ENCODE results near the gene GALNT15.

The GALNT15 gene

DNA sequence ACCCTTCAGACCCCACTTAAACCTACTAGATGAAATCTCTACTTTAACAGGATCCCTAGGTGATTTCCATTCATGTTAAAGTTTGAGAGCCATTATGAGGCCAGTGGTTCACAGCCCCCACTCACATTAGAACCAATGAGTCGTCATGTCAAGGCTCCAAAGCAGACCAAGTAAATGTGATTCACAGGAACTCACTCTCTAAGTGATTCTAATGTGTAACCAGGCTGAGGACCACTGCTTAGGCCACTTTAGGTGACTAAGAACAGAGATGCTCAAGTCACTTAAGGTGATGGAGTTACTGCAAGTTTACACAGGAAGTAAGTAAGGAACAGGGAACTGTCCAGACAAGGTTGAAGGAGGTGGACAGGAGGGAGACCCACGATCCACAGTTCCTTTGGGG lies 7.7 kb downstream of the GALNT15 start:
- H3K27ac ChIP-seq, result peak overlapping the region in 1 of 21 experiments; percentile 39
- H3K4me3 ChIP-seq, result no peak overlapping the region

DNA sequence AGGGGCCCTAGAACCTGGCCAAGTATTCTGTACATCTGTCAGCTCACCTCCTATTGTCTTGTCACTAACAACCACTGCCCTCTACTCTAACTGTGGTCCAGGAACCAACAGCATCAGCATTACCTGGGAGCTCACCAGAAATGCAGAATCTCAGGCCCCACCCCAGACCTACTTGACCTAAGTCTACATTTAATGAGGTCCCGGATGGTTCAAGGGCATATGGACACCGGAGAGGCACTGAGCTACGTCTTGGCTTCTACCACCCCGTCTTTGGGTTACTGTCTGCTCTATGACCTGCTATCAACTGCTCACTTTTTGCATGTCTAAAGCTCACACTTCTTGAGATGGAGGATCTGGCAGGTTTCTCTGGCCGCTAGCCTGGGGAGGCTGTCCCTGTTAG lies 8.1 kb downstream of the GALNT15 start:
- no peak overlapping the region for H3K4me3 ChIP-seq
- H3K27ac ChIP-seq, result no peak overlapping the region

DNA sequence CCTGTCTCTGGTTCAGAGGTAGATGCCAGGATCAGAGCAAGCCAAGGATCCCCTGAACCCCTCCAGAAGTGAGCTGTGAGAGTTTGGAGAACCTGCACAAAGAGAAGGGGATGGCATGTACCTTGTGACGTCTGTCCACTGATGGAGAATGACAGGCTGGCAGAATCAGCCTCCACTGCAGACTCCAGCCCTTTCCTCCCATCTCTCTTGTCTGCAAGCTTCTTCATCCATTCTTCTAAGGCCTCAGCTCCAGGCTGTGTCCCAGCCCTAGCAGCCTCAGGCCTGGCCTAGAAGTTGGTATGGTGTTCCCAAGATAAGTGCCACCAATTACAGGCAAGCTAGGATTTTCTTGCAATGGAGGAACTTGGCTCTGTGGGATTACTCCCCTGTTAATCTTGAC lies 8.6 kb downstream of the GALNT15 start:
- H3K27ac ChIP-seq, result peak overlapping the region in 1 of 21 experiments; percentile 7
- no peak overlapping the region for H3K4me3 ChIP-seq

DNA sequence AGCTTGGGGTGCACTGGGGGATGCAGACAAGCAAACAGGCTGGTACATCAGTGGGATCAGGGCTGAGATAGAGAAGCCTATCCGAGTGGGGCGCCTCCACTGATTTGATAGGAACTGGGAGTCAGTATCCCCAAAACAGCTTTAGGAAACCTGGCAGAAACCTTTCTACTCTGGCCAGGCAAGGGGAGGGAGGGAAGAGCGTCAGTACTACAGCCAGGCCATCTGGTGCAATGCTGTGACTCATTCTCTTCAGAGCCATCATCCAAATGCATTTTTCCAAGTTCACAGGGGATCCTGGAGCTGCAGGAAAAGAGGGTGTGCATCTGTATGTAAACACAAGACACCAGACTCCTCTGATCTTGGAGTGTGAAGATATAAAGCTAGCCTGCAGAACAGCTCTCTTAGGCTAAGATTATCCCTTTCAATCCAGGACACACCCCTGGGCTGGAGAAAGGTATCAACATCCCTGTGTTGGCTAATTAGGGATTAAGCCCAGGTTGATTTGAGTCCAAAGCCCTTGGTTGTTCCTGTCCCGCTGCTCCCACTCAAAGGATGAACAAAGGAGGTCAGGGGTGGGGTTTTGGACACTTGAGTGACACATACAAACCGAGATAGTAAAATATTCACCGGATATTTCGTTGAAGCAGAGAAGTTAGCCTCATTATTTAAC lies 9.3 kb downstream of the GALNT15 start:
- H3K27ac ChIP-seq, result peak overlapping the region in 1 of 21 experiments; percentile 7
- no peak overlapping the region for H3K4me3 ChIP-seq

DNA sequence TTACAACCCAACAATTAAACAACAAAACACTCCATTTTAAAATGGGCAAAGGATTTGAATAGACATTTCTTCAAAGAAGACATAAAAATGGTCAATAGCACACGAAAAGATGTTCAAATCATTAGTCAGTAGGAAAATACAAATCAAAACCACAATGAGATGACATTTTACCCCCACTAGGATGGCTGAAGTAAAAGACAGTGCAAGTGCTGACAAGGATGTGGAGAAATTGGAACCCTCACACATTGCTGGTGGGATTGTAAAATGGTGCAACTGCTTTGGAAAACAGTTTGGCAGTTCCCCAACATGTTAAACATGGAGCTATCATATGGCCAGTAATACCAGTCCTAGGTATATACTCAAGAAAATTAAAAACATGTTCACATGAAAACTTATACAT lies 11.6 kb downstream of the GALNT15 start:
- Histone ChIP-seq H3K4me3 (no peak overlapping the region), H3K27ac (no peak overlapping the region)

DNA sequence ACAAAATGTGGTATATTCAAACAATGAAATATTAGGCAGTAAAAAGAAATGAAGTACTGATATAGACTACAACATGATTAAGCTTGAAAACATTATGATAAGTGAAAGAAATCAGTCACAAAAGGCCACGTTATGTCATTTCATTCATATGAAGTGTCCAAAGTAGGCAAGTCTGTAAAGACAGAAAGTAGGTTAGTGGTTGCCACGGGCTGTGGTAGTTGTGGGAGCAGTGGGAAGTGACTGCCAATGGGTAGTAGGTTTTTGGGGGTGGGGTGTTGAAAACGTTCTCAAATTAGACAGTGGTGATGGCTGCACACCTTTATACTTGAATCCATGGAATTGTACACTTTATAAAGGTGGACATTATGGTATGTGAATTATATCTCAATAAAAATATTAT lies 12.1 kb downstream of the GALNT15 start:
- Histone ChIP-seq H3K4me3 (no peak overlapping the region), H3K27ac (no peak overlapping the region)

DNA sequence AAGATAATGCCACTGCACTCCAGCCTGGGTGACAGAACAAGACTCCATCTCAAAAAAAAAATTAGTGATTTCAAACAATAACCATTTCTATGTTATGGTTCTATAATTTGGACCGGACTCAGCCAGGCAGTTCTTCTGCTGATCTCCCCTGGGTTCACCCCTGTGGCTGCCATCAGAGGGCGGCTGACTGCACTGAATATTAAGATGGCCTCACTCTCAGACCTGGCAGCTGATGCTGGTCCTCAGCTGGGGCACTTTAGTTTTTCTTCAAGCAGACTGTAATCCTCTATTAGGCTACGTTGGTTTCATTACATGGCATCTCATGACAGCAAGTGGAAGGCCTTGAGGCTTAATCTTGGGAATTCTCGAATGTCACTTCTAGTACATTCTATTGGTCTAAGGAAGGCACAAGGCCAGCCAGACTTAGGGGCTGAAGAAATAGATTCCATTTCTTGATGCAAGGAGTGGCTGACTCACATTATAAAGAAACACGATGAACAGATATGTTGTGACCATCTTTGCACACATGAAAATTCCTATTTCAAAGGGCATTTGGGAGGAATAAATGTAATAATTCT lies 12.8 kb downstream of the GALNT15 start:
- no peak overlapping the region for H3K27ac ChIP-seq
- no peak overlapping the region for H3K4me3 ChIP-seq

DNA sequence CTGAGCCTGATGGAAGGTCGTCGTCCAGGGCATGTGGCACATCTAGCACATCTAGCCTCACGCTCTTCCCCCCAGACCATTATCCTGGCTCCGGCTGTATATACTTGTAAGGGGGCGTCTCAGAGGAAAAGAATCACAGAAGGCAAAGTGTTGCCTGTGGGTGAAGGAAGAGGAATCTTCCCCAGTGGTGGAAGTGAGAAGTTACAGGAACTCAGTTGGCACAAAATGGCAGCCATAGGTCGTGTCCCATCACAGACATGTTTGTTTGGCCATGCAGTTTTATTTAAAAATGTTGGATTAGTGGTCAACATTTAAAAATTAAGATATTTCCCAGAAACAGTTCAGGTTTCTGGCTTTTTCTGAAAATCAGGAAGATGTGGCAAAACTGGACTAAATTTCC lies 13.6 kb downstream of the GALNT15 start:
- Histone ChIP-seq H3K4me3 (no peak overlapping the region), H3K27ac (no peak overlapping the region)

DNA sequence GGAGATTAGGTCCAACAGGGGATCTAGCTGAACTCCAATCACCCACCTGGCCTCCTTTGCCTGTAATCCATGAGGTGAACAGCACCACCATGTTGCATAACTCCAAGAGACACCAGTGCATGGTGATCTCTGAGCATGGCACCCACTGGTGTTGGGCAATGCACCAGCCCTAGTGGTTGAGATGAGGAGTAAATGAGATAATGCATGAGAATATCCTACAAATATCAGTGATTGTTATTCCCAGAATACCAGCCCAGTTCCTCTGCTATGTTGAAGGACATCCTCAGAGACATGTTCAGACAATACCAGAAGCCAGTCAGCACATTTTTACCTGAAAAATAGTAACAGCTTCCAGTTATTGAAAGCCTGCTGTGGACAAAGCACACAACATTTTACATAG lies 14.7 kb downstream of the GALNT15 start:
- H3K4me3 ChIP-seq, result no peak overlapping the region
- no peak overlapping the region for H3K27ac ChIP-seq

DNA sequence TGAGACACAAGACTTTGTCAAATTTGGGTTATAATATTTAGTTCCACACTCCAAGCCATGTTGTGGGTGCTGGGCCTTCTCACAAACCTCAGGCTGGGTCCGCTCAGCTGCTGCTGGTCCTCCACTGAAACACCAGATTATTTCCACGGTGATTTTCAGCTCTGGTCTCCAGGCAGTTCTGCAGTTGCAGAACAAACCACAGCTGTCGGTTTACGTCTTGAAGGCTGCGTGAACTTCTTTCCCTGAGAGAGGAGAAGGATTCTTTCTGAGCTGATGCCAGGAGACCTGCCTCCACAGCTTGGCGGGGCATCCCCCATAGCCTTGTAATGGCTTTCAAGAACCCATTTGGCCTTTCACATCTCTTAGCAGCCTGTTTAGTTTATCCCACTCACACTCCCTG lies 16.2 kb downstream of the GALNT15 start:
- H3K4me3 ChIP-seq, result no peak overlapping the region

DNA sequence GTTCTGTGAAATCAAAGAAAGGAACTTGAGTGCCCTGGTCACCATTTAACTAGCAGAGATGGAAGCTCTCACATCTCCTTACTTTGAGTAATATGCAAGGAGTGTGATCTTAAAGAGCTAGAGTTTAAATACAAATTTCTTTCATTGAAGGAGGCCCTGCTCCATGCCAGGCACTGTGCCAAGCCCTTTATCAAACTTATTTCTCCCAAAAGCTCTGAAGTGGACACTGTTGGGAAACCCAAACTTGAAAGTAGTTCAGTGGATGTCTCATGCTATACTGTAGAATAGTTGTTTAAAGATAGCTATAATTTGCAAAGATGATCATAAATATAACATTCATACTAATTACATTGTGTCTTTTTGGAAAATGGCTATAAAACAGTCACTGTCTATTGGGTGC lies 17.1 kb downstream of the GALNT15 start:
- H3K4me3 ChIP-seq, result no peak overlapping the region
- no peak overlapping the region for H3K27ac ChIP-seq

More for the DNA sequence above, 16.2 kb downstream of the GALNT15 start:
- no peak overlapping the region for H3K27ac ChIP-seq

DNA sequence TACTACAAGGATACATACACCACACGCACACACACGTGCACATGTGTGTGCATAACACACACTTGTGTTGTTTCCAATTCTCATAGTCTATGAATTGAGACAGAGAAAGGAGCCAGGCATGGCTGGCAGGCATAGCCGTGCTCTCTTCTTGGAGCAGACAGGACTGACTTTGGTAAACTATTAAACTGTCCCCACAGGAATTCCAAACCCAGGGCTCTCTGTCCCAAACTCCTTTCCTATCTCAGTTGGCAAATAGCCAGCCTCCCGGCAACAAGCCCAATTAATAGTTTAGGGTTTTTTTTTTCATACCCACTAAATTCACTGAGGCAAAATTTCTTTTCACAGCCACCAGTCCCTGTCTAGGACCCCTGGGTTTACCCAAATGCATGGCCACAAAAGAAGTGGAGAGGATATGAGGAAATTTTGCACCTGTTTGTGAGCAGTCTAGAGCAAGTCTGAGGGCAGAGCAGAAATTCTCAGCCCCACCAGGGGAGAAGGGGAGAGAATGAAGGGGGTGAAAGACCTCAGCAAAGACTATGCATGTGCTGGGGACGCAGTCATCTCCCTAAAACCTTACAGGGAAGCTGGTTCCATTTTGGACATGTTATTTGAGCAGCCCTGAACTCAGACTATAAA lies 17.8 kb downstream of the GALNT15 start:
- Histone ChIP-seq H3K27ac (no peak overlapping the region), H3K4me3 (no peak overlapping the region)

DNA sequence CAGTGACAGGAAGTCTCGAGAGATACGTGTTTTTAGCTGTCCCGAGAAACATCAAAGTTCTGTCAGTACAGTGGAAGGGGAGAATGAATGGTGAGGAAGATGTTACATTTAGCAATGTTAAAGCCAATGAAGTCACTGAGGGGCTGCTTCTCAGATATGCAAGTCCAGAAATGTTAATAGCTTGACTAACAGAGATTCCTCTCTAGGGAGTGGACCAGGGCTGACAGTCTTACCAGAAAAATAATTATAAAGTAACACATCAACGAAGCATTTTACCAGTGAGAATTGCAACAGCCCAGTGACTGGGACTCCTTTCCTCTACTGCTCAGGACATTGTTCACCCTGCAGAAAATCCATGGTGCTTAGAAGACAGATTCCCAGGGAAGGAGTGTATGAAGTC lies 23.9 kb downstream of the GALNT15 start:
- no peak overlapping the region for H3K27ac ChIP-seq
- no peak overlapping the region for H3K4me3 ChIP-seq

DNA sequence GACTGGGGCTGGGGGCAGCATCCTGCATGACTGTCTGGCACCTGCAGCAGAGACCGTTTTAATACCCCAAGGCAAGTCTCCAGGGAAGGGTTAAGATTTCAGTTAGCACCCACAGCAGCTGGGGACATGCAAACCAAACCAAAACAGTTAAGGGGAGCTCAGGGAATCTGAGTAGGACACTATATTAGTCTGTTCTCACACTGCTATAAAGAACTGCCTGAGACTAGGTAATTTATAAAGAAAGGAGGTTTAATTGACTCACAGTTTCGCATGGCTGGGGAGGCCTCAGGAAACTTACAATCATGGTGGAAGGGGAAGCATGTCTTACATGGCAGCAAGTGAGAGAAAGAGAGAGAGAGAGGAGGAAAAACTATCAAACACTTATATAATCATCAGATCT lies 25.3 kb downstream of the GALNT15 start:
- Histone ChIP-seq H3K4me3 (no peak overlapping the region), H3K27ac (no peak overlapping the region)

DNA sequence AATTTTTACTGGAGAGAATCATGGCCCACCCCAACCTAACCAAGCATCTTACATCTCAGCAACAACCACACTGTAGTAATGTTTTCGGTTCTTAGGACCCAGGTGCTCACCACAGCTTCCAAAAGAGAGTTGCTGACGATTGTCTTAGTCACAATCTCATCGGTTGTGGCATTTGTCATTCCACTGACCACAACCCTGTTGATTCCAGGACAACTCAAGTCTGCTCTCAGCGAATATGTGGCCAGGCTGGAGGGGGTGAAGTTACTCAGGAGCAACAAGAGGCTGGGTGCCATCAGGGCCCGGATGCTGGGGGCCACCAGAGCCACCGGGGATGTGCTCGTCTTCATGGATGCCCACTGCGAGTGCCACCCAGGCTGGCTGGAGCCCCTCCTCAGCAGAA lies 25.9 kb downstream of the GALNT15 start:
- no peak overlapping the region for H3K27ac ChIP-seq
- no peak overlapping the region for H3K4me3 ChIP-seq

DNA sequence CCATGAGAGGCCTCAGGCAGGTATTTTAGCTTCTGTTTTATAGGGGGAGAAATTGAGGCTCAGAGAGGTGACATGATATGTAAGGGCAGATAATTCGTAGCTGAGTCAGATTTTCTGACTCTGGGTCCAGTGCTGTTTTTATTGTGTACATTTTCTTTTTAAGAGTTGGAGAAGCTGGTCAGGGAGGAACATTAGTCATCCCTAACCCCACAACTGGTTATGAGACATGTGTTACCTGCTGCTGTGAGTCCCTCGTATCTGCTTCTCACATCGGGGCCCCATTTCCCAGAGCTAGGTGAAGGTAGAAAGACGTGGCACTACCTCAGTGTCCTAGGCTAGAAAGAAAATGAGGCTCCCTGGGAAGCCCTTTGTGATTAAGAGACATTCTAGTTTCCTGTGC lies 28.6 kb downstream of the GALNT15 start:
- Histone ChIP-seq H3K4me3 (no peak overlapping the region), H3K27ac (no peak overlapping the region)

DNA sequence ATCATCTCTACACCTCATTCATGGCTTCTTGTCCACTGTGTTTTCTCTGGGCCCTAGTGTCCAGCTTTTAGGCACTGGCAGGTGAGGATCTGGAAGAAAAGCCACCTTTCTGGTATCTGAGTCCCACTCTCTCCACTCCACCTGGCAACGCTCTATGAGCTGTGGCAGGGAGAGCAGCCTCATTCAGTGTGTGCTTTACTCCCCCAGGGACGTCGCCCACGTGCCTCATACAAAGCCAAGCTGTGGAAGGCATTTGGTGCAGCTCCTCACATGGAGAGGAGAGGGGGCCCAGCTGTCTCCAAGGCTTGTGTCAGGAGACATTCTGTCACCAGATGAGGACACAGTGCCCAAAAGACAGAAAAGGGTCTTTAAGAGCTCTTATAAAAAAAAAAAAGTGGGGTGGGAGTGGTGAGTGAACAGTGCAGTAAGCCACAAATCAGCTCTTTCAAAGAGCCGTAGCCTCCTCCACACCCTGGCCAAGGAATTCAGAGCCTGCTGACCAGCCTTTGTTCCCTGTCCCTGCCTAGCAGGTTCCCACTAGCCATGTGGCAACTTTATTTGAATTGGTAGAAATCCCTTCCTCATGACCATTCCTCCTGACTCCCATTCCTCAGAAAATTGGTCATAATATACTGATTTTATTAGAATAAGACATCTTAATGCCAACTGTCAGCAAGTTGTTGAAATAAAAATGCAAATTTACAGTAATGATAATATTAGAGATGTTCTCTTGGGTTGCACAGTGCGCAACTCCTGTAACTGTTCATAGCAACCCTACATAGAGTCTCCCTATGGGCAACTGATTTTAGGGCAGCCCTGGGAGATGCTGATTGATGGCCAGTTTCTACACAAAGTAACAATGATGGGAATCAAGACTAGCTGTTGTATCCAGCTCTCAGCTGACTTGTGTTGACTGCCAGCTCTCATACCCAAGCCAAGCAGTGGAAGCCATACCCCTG lies 29.5 kb downstream of the GALNT15 start:
- Histone ChIP-seq H3K27ac (no peak overlapping the region), H3K4me3 (no peak overlapping the region)

DNA sequence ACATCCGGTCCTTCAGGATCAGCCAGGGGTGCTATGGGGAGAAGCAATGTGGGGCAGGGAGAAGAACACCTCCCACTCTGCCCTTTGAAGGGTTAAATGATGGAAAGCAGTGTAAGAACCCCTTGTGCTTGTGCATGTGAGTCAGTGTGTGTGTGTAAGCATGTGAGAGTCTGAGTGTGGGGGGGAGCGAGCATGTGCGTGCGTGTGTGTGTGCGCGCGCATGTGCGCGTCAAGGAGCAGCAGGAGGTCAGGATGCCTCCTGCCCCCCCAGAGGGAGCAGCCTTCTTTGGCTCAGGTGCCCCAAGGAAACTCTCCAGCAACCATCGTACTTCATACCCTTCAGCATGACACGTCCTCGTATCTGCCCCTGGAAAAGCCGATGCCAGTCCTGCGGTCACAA lies 30.3 kb downstream of the GALNT15 start:
- no peak overlapping the region for H3K4me3 ChIP-seq
- H3K27ac ChIP-seq, result no peak overlapping the region

DNA sequence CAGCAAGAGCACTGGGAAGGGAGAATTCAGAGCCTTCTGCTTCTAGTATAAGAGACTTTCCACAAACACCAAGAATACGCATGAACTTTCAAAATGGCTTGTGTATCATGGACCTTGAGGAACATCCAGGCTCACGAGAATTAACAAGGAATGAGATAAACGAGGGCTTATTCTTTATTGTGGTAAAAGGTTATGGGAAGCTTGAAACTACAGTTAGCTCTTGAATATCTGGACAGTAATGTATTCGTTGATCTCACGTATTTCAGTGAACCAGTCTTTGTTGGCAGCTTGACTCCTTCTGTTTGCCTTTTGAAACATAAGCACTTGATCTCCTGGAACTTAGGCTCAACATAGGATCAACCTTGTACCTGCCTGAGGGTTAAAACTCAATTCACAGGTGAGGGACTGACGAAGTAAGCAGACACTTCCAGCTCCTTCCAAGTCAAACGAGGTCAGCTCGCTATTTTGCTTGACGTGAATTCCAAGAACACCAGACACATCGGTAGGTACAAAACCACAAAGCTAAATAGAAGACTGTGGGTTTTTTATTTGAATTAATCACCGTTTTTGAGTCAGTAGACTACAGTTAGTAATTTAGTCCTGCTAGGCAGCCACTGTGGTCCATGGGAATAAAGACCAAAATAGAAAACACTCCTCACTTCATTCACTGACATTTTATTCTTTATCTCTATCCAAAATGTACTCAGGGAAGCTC lies 30.8 kb downstream of the GALNT15 start:
- no peak overlapping the region for H3K4me3 ChIP-seq
- no peak overlapping the region for H3K27ac ChIP-seq

DNA sequence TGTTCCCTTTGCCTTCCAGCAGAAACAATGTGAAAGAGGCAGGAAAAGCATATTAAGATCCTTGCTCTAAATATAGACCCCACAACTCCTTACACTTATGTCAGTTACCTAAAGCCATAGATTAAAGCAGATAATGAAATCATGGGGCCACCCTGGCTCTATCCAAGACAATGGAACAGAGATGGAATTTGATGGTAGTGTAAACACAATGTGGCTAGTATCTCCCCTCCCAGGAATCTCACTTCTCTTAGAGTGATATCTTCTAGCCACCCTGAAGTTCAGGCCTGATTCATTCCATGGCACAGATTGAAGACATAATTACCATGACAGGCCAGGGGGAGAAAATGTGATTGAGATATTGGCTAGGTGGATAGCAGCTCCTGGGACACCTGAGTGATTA lies 32.6 kb downstream of the GALNT15 start:
- H3K4me3 ChIP-seq, result no peak overlapping the region
- H3K27ac ChIP-seq, result no peak overlapping the region

All from skin epidermis (tissue), 12 donors.